GM12874 (cell line): Measurements from ENCODE around the gene LSM14B.

Experiments used
- TF ChIP-seq, protein P1 (sequence below): IDR thresholded peaks from 2 replicates; pipeline ENCODE4 v1.5.1; 2011; ENCODE audit warnings: low read depth, mild to moderate bottlenecking, control low read depth, low read length, moderate library complexity; ENCODE audit not compliant: insufficient read depth

The LSM14B gene

DNA sequence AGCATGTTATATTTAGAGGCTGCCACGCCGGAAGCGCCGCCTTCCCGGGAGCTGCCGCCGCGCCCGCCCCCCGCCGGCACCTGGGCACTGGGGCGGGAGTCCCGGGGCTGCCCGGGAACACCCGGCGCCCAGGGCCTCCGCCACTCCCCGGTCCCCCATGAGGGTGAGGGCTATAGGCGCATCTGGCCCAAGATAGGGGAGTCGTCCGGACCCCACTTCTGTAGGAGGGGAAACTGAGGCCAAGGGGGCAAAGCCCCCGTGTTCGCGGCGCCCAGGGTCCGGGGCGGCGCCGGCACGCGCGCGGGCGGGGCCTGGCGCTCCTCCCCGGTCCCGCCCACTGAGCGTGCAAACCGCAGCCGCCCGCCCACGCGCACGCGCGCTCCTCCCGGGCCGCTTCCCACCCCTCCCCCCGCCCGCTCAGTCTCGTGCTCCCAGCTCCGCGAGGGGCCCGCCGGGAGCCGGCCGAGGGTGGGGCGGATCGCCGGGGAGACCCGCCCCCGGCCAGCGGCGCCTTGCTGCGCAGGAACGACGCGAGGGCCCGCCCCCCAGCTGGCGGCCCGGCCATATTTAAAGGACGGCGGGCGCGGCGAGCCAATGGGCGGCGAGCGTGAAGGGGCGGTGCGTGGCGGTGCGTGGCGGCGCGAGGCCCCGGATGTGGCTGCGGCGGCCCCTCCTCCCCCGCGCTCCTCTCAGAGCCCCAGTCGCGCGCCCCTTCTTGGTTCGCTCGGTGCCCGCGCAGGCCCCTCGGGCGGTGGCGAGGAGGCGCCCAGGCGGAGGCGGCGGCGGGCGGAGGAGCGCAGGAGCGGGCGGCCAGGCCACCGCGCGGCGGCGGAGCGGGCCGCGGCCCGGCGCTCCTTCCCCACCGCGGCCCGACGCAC lies at the start of gene LSM14B:
TSS of gene LSM14B (plus strand) at position 700 of the 878 bp plus-strand sequence. CDS start 192 bp downstream, outside the sequence.
- TF ChIP-seq, protein P1, sequence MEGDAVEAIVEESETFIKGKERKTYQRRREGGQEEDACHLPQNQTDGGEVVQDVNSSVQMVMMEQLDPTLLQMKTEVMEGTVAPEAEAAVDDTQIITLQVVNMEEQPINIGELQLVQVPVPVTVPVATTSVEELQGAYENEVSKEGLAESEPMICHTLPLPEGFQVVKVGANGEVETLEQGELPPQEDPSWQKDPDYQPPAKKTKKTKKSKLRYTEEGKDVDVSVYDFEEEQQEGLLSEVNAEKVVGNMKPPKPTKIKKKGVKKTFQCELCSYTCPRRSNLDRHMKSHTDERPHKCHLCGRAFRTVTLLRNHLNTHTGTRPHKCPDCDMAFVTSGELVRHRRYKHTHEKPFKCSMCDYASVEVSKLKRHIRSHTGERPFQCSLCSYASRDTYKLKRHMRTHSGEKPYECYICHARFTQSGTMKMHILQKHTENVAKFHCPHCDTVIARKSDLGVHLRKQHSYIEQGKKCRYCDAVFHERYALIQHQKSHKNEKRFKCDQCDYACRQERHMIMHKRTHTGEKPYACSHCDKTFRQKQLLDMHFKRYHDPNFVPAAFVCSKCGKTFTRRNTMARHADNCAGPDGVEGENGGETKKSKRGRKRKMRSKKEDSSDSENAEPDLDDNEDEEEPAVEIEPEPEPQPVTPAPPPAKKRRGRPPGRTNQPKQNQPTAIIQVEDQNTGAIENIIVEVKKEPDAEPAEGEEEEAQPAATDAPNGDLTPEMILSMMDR, result no peak

DNA sequence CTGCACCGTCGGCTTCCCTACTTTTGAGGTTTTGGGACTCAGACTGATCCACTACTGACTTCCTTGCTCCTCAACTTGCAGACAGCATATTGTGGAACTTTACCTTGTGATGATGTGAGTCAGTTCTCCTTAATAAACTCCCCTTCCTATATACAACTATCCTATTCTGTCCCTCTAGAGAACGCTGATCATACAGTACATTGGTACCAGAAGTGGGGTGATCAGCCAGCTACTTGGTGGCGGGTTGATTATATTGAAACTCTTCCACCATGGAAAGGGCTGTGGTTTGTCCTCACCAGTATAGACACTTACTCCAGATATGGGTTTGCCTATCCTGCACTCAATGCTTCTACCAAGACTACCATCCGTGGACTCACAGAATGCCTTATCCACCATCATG lies 49.0 kb upstream of the LSM14B start:
- TF ChIP-seq, protein P1, result no peak

DNA sequence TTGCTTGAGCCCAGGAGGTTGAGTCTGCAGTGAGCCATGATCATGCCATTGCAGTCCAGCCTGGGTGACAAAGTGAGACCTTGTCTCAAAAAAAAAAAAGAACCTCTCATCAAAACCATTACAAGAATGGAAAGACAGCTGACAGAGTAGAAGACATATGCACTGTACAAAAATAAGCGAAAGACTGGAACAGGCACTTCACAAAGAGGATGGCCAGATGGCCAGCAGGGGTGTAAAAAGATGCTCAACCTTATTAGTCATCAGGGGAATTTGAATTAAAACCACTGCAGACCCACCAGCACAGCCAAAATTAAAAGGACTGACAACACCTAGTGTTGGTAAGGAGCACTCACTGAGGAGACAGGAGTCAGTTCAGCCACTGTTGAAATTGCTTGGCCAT lies 43.1 kb upstream of the LSM14B start:
- TF ChIP-seq, protein P1, result no peak

DNA sequence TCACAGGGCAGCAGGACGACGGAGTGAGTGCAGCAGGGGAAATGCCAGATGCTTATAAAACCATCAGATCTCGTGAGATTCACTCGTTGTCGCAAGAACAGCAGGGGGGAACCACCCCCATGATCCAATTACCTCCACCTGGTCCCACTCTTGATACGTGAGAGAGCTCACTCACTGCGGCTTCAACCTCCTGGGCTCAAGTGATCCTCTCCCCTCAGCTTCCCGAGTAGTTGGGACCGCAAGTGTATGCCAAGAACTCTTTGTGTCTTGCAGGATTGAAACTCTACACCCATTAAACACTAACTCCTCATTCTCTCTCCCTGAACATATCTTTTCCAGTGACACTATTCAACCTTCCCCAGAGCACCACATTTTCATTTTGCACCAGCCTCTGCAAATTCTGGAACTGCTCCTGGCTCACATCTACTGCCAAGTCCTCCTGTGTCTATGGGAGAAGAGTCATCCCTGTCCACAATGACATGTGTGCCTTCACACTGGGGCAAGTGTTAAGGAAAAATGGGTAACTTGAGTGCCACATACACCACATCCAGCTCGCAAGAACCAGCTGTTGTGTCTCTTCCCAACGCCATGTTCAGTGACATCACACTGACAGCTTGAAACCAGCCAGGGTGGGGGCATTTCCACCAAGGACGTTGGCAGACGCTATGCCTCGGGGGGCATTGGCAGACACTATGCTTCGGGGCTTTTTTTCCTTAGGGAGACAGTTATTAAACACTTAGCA lies 41.9 kb upstream of the LSM14B start:
- TF ChIP-seq, protein P1, result no peak

DNA sequence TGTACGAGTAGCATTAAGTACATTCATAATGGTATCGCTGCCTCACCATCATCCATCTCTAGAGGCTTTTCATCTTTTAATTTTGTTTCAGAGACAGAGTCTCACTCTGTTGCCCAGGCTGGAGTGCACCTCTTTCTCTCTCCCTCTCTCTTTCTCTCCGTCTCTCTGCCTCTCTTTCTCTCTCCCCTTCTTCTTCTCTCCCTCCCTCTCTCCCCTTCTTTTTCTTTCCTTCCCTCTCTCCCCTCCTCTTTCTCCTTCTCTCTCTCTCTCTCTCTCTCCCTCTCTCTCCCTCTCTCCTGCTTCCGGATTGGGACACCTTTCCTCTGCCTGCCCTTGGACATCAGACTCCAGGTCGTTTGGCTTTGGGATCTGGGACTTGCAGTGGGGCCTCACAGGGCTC lies 39.0 kb upstream of the LSM14B start:
- TF ChIP-seq, protein P1, result no peak

DNA sequence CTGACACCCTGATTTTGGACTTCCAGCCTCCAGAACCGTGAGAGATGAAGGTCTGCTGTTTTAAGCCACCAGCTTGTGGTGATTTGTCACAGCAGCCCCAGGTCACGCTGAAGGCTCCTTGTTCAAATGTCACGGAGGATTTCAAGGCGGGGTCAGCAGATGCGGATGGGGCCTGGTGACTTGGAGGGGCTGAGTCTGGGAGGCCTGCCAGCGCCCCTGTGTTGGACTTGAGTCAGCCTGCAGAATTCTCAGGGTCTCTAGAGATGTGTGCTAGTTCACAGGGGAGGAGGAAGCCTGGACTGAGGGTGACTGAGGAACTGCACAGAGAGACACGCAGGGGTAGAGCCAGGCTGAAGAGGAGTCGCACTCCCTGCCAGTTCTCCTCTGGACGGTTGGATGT lies 37.1 kb upstream of the LSM14B start:
- TF ChIP-seq, protein P1, result no peak

DNA sequence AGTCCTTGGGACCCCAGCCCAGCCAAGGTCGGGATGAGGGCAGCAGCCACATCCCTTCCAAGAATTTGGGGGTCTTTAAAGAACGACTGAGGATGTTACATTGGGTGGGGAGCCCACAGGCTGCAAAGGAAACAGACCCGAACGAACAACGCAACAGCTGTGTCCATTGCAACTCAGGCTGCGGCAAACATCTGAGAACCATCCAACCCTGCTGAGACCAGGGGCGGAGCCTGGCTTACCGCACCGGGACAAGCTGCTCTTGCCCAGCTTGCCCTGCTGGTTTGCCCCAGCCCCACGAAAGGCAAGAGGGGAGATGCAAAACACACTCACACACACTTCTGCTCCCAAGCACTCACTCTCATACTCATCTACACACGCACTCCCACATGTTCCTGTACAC lies 35.0 kb upstream of the LSM14B start:
- TF ChIP-seq, protein P1, result no peak
